Inferior parietal cortex (tissue), 1 donor: ENCODE data around the gene NARS2.
A peak's percentile ranks its signal among the peaks of the same experiment; 100 is the strongest.

Experiments used
- DNase-seq: peaks from one replicate; pipeline ENCODE4 v3.0.0-alpha.2; 2016; ENCODE audit errors: extremely low spot score

Gene NARS2

DNA sequence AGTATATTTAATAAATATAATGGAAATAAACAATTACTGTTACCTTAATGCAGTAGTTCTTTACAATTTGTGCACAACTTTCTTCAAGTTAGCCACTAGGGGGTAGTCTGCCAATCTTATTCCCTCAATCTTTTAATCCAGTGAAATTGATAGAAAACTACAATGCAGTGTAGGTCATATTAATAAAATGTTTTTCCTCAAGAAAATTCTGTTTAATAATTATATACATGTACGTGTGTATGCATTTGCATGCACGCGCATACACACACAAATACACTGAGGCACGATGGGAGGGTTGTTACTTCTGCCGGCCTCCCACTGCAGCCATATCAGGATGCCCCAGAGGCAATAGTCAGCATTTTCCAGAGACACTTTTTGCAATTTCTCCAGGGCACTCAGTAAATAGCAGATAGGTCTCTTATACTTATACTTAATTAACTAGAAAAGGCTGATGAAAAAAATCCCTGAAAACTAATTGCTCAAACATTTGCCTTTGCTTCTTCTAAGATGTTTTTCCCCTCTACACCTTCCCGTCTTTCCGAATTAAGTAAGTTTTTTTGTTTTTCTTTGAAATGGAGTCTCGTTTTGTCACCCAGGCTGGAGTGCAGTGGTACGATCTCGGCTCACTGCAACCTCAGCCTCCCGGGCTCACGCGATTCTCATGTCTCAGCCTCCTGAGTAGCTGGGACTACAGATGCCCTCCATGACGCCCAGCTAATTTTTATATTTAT is 160.2 kb downstream of the NARS2 start:
- peak; percentile 38 for DNase-seq

GRCh38 chr11:78408619-78409018 is 166.0 kb downstream of the NARS2 start:
- no peak for DNase-seq

DNA sequence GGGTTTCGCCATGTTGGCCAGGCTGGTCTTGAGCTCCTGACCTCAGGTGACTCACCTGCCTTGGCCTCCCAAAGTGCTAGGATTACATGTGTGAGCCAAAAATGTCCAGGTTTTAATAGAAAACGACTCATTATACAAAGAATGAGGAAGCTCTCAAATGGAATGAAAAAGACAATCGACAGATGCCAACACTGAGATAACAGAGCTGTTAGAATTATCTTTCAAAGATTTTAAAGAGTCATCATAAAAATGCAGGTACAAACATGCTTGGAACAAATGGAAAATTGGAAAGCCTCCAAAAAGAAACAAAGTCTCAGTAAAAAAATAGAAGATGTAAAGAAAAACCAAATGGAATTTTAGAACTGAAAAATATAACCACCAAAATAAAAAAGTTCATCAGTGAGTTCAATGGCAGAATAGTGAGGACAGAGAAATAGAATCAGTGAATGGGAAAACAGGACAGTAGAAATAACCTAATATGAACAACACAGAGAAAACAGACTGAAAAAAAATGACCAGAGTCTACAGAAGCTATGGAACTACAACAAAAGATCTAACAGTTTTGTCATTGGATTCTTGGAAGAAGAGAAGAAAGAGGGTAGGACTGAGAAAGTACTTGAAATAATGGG is 168.0 kb downstream of the NARS2 start:
- no peak for DNase-seq

GRCh38 chr11:78405805-78406204 is 168.9 kb downstream of the NARS2 start:
- DNase-seq: no peak

DNA sequence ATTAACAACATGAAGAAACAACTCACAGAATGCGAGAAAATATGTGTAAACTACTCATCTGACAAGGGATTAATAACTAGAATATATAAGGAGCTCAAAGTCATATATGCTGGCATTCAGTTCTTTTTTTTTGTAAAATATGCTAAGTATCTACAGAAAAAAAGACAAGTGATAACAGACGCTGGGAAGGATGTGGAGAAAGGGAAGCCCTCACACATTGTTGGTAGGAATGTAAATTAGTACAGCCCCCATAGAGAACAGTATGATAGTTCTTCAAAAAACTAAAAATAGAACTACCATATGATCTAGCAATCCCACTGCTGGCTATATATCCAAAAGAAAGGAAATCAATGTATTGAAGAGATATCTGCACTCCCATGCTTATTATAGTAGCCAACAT is 170.9 kb downstream of the NARS2 start:
- DNase-seq: no peak

GRCh38 chr11:78402847-78403246 is 171.8 kb downstream of the NARS2 start:
- DNase-seq: no peak

- DNase-seq: no peak
Measured at GRCh38 chr11:78400702-78401101, 174.0 kb downstream of the NARS2 start.

- no peak for DNase-seq
Measured at GRCh38 chr11:78400116-78400515, 174.5 kb downstream of the NARS2 start.

DNA sequence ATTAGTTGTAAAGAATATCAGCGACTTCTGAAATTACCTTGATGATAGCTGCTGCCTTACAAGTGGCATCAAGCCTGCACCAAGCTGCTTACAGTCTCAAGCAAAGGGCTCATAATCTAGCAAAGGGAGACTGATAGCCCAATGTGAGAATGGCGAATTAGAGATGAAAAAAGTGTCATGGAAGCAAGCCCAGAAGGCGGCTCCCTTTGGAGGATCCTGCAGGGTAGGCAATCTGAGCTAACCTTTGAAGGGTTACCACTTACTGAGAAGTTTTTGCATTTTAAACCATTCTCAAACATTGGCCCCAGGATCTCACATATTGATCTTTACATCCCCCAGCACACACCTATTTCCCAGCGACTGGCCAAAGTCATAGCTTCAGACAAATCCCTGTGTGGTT is 175.5 kb downstream of the NARS2 start:
- no peak for DNase-seq

- no peak for DNase-seq
Measured at GRCh38 chr11:78398715-78399114, 175.9 kb downstream of the NARS2 start.

DNA sequence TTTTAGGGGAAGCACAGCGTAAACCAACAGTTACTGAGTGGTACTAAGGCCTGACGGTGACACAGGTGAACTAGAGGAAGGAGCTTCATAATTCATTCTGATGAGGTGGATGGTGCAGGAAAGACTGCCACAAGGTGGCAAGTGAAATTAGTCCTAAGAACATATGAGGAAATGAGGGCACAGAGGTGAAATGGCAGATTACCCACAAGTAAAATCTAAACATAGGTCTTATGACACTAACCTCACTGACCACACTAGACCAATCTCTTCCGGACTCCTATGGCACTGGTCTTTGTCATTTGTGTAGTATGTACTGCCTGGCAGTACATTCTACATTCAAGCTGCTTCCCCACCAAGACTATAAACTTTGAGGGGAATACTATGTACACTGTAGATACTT is 177.3 kb downstream of the NARS2 start:
- no peak for DNase-seq

- no peak for DNase-seq
Measured at GRCh38 chr11:78395597-78395996, 179.1 kb downstream of the NARS2 start.

- no peak for DNase-seq
Measured at GRCh38 chr11:78392854-78393253, 181.8 kb downstream of the NARS2 start.

- DNase-seq: no peak
Measured at GRCh38 chr11:78391424-78391823, 183.2 kb downstream of the NARS2 start.

GRCh38 chr11:78390809-78391208 is 183.9 kb downstream of the NARS2 start:
- DNase-seq: no peak

GRCh38 chr11:78386215-78386941 is 188.3 kb downstream of the NARS2 start:
- DNase-seq: no peak
